CD14-positive monocyte (primary cell): ENCODE results near the gene SP110. TPM values are rescaled to one million over a fixed set of nuclear protein-coding genes. Genes with fewer than 3 reads are reported as not detected.

ENCODE experiments used
- DNase-seq, 3 donors: peaks; one replicate each; pipeline ENCODE4 v3.0.0-alpha.2; 2011 to 2022
- H2AFZ ChIP-seq: 2 replicates; pipeline ENCODE4 v1.6.0; 2012; ENCODE audit warnings: mild to moderate bottlenecking, low read depth, low read length, inconsistent platforms; ENCODE audit not compliant: insufficient read depth, poor library complexity, severe bottlenecking
- H3K27ac ChIP-seq, 2 donors: 1 replicate in 1 of 2; 2 replicates in 1 of 2; pipeline ENCODE4 v1.5.1; 2012 to 2013; ENCODE audit warnings: low read length in 2 of 2, control low read depth in 1 of 2, inconsistent platforms in 1 of 2, low read depth in 1 of 2, mild to moderate bottlenecking in 1 of 2
- H3K27me3 ChIP-seq, 2 donors: one replicate each; pipeline versions ENCODE4 v1.6.0 to v1.6.1; 2011 to 2013; ENCODE audit warnings: low read length in 2 of 2; ENCODE audit not compliant: control insufficient read depth in 2 of 2, insufficient read depth in 2 of 2
- H3K36me3 ChIP-seq, 2 donors: replicated peaks in 1 of 2; 1 replicate in 1 of 2; 2 replicates in 1 of 2; pipeline versions ENCODE4 v1.5.1 to v1.6.1; 2012 to 2013; ENCODE audit warnings: low read length in 2 of 2, control low read depth in 1 of 2, inconsistent platforms in 1 of 2, mild to moderate bottlenecking in 1 of 2; ENCODE audit not compliant: insufficient read depth in 2 of 2, control insufficient read depth in 1 of 2
- H3K4me1 ChIP-seq, 2 donors: 1 replicate in 1 of 2; 2 replicates in 1 of 2; pipeline versions ENCODE4 v1.5.1 to v1.6.1; 2012 to 2013; ENCODE audit warnings: low read length in 2 of 2, control low read depth in 1 of 2, inconsistent platforms in 1 of 2, mild to moderate bottlenecking in 1 of 2, moderate library complexity in 1 of 2; ENCODE audit not compliant: insufficient read depth in 2 of 2, control insufficient read depth in 1 of 2
- H3K4me2 ChIP-seq: replicated peaks from 2 replicates; pipeline ENCODE3; 2012; ENCODE audit warnings: low read length, moderate library complexity, mild to moderate bottlenecking; ENCODE audit not compliant: poor library complexity, severe bottlenecking; ENCODE audit errors: extremely low read depth
- H3K4me3 ChIP-seq, 3 experiments: fragments of 200-600 bp in 1 of 3; sonication (generic) in 1 of 3; replicated peaks in 1 of 3; 1 replicate in 2 of 3; 2 replicates in 1 of 3; pipeline ENCODE4 v1.5.1; 2011 to 2013; ENCODE audit warnings: low read length in 3 of 3, mild to moderate bottlenecking in 3 of 3, control low read depth in 2 of 3, low read depth in 2 of 3, inconsistent platforms in 1 of 3, moderate library complexity in 1 of 3
- H3K79me2 ChIP-seq: 2 replicates; pipeline ENCODE4 v1.6.0; 2012; ENCODE audit warnings: mild to moderate bottlenecking, control low read depth, inconsistent platforms, low read length, moderate library complexity; ENCODE audit not compliant: insufficient read depth
- H3K9ac ChIP-seq: 2 replicates; pipeline ENCODE4 v1.6.0; 2017; ENCODE audit warnings: low read length, mild to moderate bottlenecking; ENCODE audit not compliant: insufficient read depth, poor library complexity, severe bottlenecking
- H3K9me3 ChIP-seq, 2 donors: replicated peaks in 1 of 2; 1 replicate in 1 of 2; 2 replicates in 1 of 2; pipeline versions ENCODE4 v1.5.1 to v1.6.1; 2012 to 2013; ENCODE audit warnings: low read length in 2 of 2, control low read depth in 1 of 2; ENCODE audit not compliant: control insufficient read depth in 1 of 2, insufficient read depth in 1 of 2
- H4K20me1 ChIP-seq: 2 replicates; pipeline ENCODE4 v1.6.0; 2012; ENCODE audit warnings: mild to moderate bottlenecking, low read length, control low read depth, moderate library complexity; ENCODE audit not compliant: insufficient read depth
- H3K27ac Mint-ChIP-seq, 7 donors: one replicate each; pipeline ENCODE4 v1.8.0; 2020; ENCODE audit warnings: mild to moderate bottlenecking in 7 of 7, mixed read lengths in 7 of 7, moderate library complexity in 6 of 7, inconsistent platforms in 2 of 7
- H3K27me3 Mint-ChIP-seq, 3 donors: one replicate each; pipeline ENCODE4 v1.8.0; 2021 to 2022; ENCODE audit warnings: low read depth in 3 of 3, mild to moderate bottlenecking in 3 of 3, mixed read lengths in 3 of 3, moderate library complexity in 3 of 3, inconsistent platforms in 1 of 3
- H3K36me3 Mint-ChIP-seq, 2 donors: one replicate each; pipeline ENCODE4 v1.8.0; 2020; ENCODE audit warnings: mixed read lengths in 2 of 2, inconsistent platforms in 1 of 2, mild to moderate bottlenecking in 1 of 2
- H3K4me1 Mint-ChIP-seq: one replicate; pipeline ENCODE4 v1.8.0; 2020; ENCODE audit warnings: mild to moderate bottlenecking, mixed read lengths
- H3K4me3 Mint-ChIP-seq, 2 donors: one replicate each; pipeline ENCODE4 v1.8.0; 2020; ENCODE audit warnings: mild to moderate bottlenecking in 2 of 2, mixed read lengths in 2 of 2, moderate library complexity in 1 of 2
- H3K9me3 Mint-ChIP-seq, 7 donors: one replicate each; pipeline ENCODE4 v1.8.0; 2020 to 2022; ENCODE audit warnings: mixed read lengths in 7 of 7, mild to moderate bottlenecking in 6 of 7, moderate library complexity in 6 of 7, inconsistent platforms in 2 of 7
- WGBS: methylation state at CpG from one replicate; pipeline ENCODE4 v1.1.5; 2013; ENCODE audit warnings: missing lambda C conversion rate; ENCODE audit not compliant: insufficient coverage; 5-methylcytosine and 5-hydroxymethylcytosine counted together
- intact Hi-C, 2 donors: fragments of 100-400 bp; cut with micrococcal nuclease; formaldehyde crosslinking; loops; one replicate each; pipeline versions ENCODE4 v1.15.0 to v1.15.1; 2023
- polyA plus RNA-seq, 3 donors: library from polyadenylated mRNA; depleted of rRNA in 1 of 3; unstranded in 2 of 3; stranded (reverse) in 1 of 3; fragments of 300-500 nt in 2 of 3; fragments of >200 nt in 1 of 3; fragmentation: Illumina TruSeq in 2 of 3; gene quantifications; 1 replicate in 2 of 3; 2 replicates in 1 of 3; pipeline ENCODE4 v1.2.3, GENCODE V29; 2012 to 2021
- TF ChIP-seq, protein P1 (sequence below): fragments of 200-600 bp; IDR thresholded peaks from one replicate; pipeline ENCODE4 v1.8.0; 2022; ENCODE audit warnings: antibody characterized with exemption, mild to moderate bottlenecking

SP110 gene
- polyA plus RNA-seq, 3 donors, result 39.1 to 66.1 (median 65.5) TPM

DNA sequence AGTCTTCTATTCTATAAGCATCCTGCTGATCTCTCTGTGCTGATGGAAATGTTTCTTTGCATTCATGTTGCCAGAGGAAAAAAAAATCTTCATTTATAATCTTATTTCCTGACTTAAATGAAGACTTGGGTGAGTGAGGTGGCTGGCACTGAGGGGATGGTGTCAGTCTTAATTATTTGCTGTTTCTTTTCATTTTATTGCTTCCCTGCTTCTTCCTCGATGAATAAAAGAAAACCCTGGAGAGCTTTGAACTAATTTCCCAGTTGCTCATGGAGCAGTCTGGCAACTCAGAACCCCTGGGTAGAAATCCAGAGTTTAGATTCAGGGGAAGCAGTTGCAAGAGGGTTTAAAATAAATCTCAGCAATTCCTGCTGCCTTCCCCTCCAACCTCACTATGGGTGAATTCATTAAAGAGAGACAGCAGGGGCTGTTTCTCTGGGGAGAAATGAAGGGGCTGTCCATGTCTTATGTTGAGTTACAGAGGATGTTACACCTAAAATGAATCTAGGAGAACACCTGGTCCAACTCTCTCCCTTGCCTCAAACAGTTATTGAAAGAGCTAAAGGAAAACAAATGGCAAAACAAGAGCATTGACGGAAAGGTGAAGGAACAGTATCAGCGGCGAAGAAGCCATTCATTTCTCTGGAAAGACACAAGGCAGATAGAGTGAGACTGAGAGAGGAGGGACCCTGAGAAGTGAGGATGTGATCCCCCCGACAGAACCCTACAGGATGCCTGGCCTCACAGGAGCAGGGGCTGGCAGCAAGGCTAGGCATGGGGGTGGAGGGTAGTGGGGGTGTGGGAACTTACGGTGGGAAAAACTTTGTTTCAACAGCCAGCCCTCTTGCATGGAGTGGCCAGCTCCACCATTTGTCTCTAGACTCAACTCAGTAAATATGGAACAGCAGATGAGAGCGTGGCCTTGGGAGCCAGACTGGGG lies 41.0 kb downstream of the SP110 start:
- Histone ChIP-seq H3K9me3 (no peaks in the 10 kb centered on the region), H4K20me1 (peaks cover 27% of the 10 kb centered on the region), H2AFZ (no peak overlapping the region), H3K27ac (no peak overlapping the region), H3K27me3 (no peaks in the 10 kb centered on the region), H3K4me3 (no peak overlapping the region), H3K9ac (no peak overlapping the region), H3K79me2 (no peaks in the 10 kb centered on the region), H3K4me2 (no peak overlapping the region), H3K4me1 (no peaks in the 10 kb centered on the region), H3K36me3 (peaks cover 93 to 99% of the 10 kb centered on the region in 2 donors)
- Mint-ChIP-seq H3K36me3 (peaks cover 94 to 97% of the 10 kb centered on the region in 2 donors), H3K9me3 (peaks cover 0 to 2% (median 0%) of the 10 kb centered on the region in 7 donors), H3K27ac (peak overlapping the region in 2 of 7 donors; percentile 0 to 48), H3K4me1 (no peaks in the 10 kb centered on the region), H3K27me3 (peaks cover 0 to 2% (median 0%) of the 10 kb centered on the region in 3 donors), H3K4me3 (peak overlapping the region in 1 of 2 donors; percentile 28)
- intact Hi-C loops, result no loop called here
- TF ChIP-seq, protein P1, sequence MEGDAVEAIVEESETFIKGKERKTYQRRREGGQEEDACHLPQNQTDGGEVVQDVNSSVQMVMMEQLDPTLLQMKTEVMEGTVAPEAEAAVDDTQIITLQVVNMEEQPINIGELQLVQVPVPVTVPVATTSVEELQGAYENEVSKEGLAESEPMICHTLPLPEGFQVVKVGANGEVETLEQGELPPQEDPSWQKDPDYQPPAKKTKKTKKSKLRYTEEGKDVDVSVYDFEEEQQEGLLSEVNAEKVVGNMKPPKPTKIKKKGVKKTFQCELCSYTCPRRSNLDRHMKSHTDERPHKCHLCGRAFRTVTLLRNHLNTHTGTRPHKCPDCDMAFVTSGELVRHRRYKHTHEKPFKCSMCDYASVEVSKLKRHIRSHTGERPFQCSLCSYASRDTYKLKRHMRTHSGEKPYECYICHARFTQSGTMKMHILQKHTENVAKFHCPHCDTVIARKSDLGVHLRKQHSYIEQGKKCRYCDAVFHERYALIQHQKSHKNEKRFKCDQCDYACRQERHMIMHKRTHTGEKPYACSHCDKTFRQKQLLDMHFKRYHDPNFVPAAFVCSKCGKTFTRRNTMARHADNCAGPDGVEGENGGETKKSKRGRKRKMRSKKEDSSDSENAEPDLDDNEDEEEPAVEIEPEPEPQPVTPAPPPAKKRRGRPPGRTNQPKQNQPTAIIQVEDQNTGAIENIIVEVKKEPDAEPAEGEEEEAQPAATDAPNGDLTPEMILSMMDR, result no peak
- 100% methylated on average over 3 of the region's 7 CpGs for WGBS
- no peak for DNase-seq

DNA sequence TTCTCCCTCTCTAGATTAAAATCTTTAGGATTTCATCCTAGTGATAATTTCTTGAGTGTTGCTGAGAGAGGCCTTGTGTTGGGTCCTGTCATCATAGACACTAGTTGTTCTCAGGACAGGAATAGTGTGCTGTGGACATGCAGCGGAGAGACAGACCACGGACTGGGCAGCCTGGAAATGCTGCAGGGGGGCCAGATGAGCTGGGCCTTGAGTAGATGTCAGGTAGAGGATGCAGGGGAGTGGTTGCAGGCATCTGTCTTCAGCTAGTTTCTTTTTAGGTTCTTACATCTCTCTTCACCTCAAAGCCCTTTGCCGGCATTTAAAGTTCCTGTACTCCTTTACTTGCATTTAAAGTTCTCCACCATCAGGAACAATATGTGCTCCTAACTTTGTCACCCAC lies 42.8 kb downstream of the SP110 start:
- H3K9me3 Mint-ChIP-seq, result no peaks in the 10 kb centered on the region
- Histone ChIP-seq H3K79me2 (no peaks in the 10 kb centered on the region), H3K4me3 (no peak overlapping the region), H3K9ac (no peak overlapping the region), H4K20me1 (peaks cover 31% of the 10 kb centered on the region), H3K27me3 (no peaks in the 10 kb centered on the region), H3K4me2 (no peak overlapping the region), H2AFZ (no peak overlapping the region), H3K9me3 (no peaks in the 10 kb centered on the region), H3K27ac (no peak overlapping the region), H3K36me3 (peaks cover 93 to 99% of the 10 kb centered on the region in 2 donors), H3K4me1 (no peaks in the 10 kb centered on the region)
- no peak overlapping the region for H3K27ac Mint-ChIP-seq
- TF ChIP-seq, protein P1, result no peak
- no peak overlapping the region for H3K4me3 Mint-ChIP-seq
- 94% methylated on average over 3 of the region's 3 CpGs for WGBS
- intact Hi-C loops, result no loop called here
- peaks cover 0 to 2% (median 0%) of the 10 kb centered on the region in 3 donors for H3K27me3 Mint-ChIP-seq
- no peak for DNase-seq
- peaks cover 96 to 98% of the 10 kb centered on the region in 2 donors for H3K36me3 Mint-ChIP-seq
- H3K4me1 Mint-ChIP-seq, result no peaks in the 10 kb centered on the region
